ENCODE data around the gene IRF2BP1. TPM values are rescaled to one million over a fixed set of nuclear protein-coding genes. Genes with fewer than 3 reads are reported as not detected.

The IRF2BP1 gene
- total RNA-seq, 1 donor from 2014 or later = 29.4 TPM

GRCh38 chr19:45929247-45929646 lies 43.3 kb upstream of the IRF2BP1 start:
- Mint-ChIP-seq H3K27ac (ENCODE audit: unreplicated experiment) (no peak overlapping the region), H3K27me3 (ENCODE audit: unreplicated experiment) (peaks cover 30% of the 10 kb centered on the region), H3K9me3 (ENCODE audit: unreplicated experiment) (no peaks in the 10 kb centered on the region), H3K36me3 (ENCODE audit: unreplicated experiment) (no peaks in the 10 kb centered on the region), H3K4me1 (ENCODE audit: unreplicated experiment) (peaks cover 7% of the 10 kb centered on the region), H3K4me3 (ENCODE audit: unreplicated experiment) (no peak overlapping the region)
- no peak for TF ChIP-seq CTCF (IDR thresholded peaks at IDR 0.05)
- no peak for DNase-seq (ENCODE audit: extremely low spot score, unreplicated experiment)

GRCh38 chr19:45927565-45928261 lies 41.8 kb upstream of the IRF2BP1 start:
- no peak overlapping the region for H3K27ac Mint-ChIP-seq (ENCODE audit: unreplicated experiment)
- H3K4me1 Mint-ChIP-seq (ENCODE audit: unreplicated experiment) = peaks cover 7% of the 10 kb centered on the region
- H3K4me3 Mint-ChIP-seq (ENCODE audit: unreplicated experiment) = peak overlapping the region; percentile 23
- H3K9me3 Mint-ChIP-seq (ENCODE audit: unreplicated experiment) = no peaks in the 10 kb centered on the region
- H3K27me3 Mint-ChIP-seq (ENCODE audit: unreplicated experiment) = peaks cover 26% of the 10 kb centered on the region
- H3K36me3 Mint-ChIP-seq (ENCODE audit: unreplicated experiment) = no peaks in the 10 kb centered on the region
- no peak for TF ChIP-seq CTCF (IDR thresholded peaks at IDR 0.05)
- peak; percentile 93 for DNase-seq (ENCODE audit: extremely low spot score, unreplicated experiment)

GRCh38 chr19:45924891-45925447 lies 39.0 kb upstream of the IRF2BP1 start:
- H3K9me3 Mint-ChIP-seq (ENCODE audit: unreplicated experiment) = no peaks in the 10 kb centered on the region
- no peak overlapping the region for H3K4me3 Mint-ChIP-seq (ENCODE audit: unreplicated experiment)
- H3K27me3 Mint-ChIP-seq (ENCODE audit: unreplicated experiment) = peaks cover 18% of the 10 kb centered on the region
- H3K36me3 Mint-ChIP-seq (ENCODE audit: unreplicated experiment) = no peaks in the 10 kb centered on the region
- no peak overlapping the region for H3K27ac Mint-ChIP-seq (ENCODE audit: unreplicated experiment)
- TF ChIP-seq CTCF (IDR thresholded peaks at IDR 0.05) = no peak
- H3K4me1 Mint-ChIP-seq (ENCODE audit: unreplicated experiment) = peaks cover 7% of the 10 kb centered on the region
- DNase-seq (ENCODE audit: extremely low spot score, unreplicated experiment) = no peak

- Mint-ChIP-seq H3K27ac (ENCODE audit: unreplicated experiment) (no peak overlapping the region), H3K9me3 (ENCODE audit: unreplicated experiment) (no peaks in the 10 kb centered on the region), H3K4me1 (ENCODE audit: unreplicated experiment) (peaks cover 2% of the 10 kb centered on the region), H3K4me3 (ENCODE audit: unreplicated experiment) (no peak overlapping the region), H3K27me3 (ENCODE audit: unreplicated experiment) (peaks cover 26% of the 10 kb centered on the region), H3K36me3 (ENCODE audit: unreplicated experiment) (no peaks in the 10 kb centered on the region)
- DNase-seq (ENCODE audit: extremely low spot score, unreplicated experiment) = no peak
- TF ChIP-seq CTCF (IDR thresholded peaks at IDR 0.05) = no peak
Observed at GRCh38 chr19:45922281-45922680, 36.3 kb upstream of the IRF2BP1 start.

- no peaks in the 10 kb centered on the region for H3K4me1 Mint-ChIP-seq (ENCODE audit: unreplicated experiment)
- no peak overlapping the region for H3K4me3 Mint-ChIP-seq (ENCODE audit: unreplicated experiment)
- no peaks in the 10 kb centered on the region for H3K36me3 Mint-ChIP-seq (ENCODE audit: unreplicated experiment)
- peaks cover 30% of the 10 kb centered on the region for H3K27me3 Mint-ChIP-seq (ENCODE audit: unreplicated experiment)
- H3K9me3 Mint-ChIP-seq (ENCODE audit: unreplicated experiment) = no peaks in the 10 kb centered on the region
- no peak for DNase-seq (ENCODE audit: extremely low spot score, unreplicated experiment)
- no peak for TF ChIP-seq CTCF (IDR thresholded peaks at IDR 0.05)
- no peak overlapping the region for H3K27ac Mint-ChIP-seq (ENCODE audit: unreplicated experiment)
Observed at GRCh38 chr19:45920458-45920857, 34.5 kb upstream of the IRF2BP1 start.

All from osteocyte (in vitro differentiated cells).